ENCODE measurements around the gene TPGS1.

TPGS1 gene

GRCh38 chr19:498511-498891 is 8.8 kb upstream of the TPGS1 start:
- Histone ChIP-seq H3K27me3 (ENCODE audit: control insufficient read depth, low read length) (peaks cover 8% of the 10 kb centered on the region), H3K4me2 (ENCODE audit: low read length) (no peak overlapping the region), H3K4me1 (ENCODE audit: control insufficient read depth, low read length) (peaks cover 11% of the 10 kb centered on the region), H3F3A (ENCODE audit: control insufficient read depth, insufficient read depth) (no peaks in the 10 kb centered on the region), H3K9me3 (ENCODE audit: control insufficient read depth, insufficient read depth, low read length) (peaks cover under 1% of the 10 kb centered on the region; the same call in 1 of the 2 replicates), H3K36me3 (ENCODE audit: control insufficient read depth, low read length) (no peaks in the 10 kb centered on the region), H3K9me2 (replicated peaks; ENCODE audit: control insufficient read depth, low read length) (no peaks in the 10 kb centered on the region), H4K20me1 (ENCODE audit: control insufficient read depth, insufficient read depth, low read depth, low read length) (no peaks in the 10 kb centered on the region), H3K4me3 (ENCODE audit: low read length) (no peak overlapping the region), H3K27ac (ENCODE audit: low read depth, low read length) (no peak overlapping the region), H3K79me2 (ENCODE audit: control insufficient read depth, low read length) (no peaks in the 10 kb centered on the region)
- no peak for TF ChIP-seq CTCF (IDR thresholded peaks at IDR 0.05; ENCODE audit: low read depth, low read length, poor library complexity, severe bottlenecking)
- no peak for TF ChIP-seq EZH2phosphoT487 (IDR thresholded peaks at IDR 0.05; ENCODE audit: borderline replicate concordance, low read length)

- H3K36me3 ChIP-seq (ENCODE audit: control insufficient read depth, low read length) = no peaks in the 10 kb centered on the region
- H4K20me1 ChIP-seq (ENCODE audit: control insufficient read depth, insufficient read depth, low read depth, low read length) = no peaks in the 10 kb centered on the region
- no peaks in the 10 kb centered on the region for H3F3A ChIP-seq (ENCODE audit: control insufficient read depth, insufficient read depth)
- H3K9me2 ChIP-seq (replicated peaks; ENCODE audit: control insufficient read depth, low read length) = no peaks in the 10 kb centered on the region
- no peak for TF ChIP-seq EZH2phosphoT487 (IDR thresholded peaks at IDR 0.05; ENCODE audit: borderline replicate concordance, low read length)
- no peak for TF ChIP-seq CTCF (IDR thresholded peaks at IDR 0.05; ENCODE audit: low read depth, low read length, poor library complexity, severe bottlenecking)
- H3K79me2 ChIP-seq (ENCODE audit: control insufficient read depth, low read length) = no peaks in the 10 kb centered on the region
- no peak overlapping the region for H3K4me2 ChIP-seq (ENCODE audit: low read length)
- no peak overlapping the region for H3K27ac ChIP-seq (ENCODE audit: low read depth, low read length)
- peaks cover 8% of the 10 kb centered on the region for H3K27me3 ChIP-seq (ENCODE audit: control insufficient read depth, low read length)
- no peaks in the 10 kb centered on the region for H3K9me3 ChIP-seq (ENCODE audit: control insufficient read depth, insufficient read depth, low read length)
- H3K4me1 ChIP-seq (ENCODE audit: control insufficient read depth, low read length) = peaks cover 11% of the 10 kb centered on the region
- H3K4me3 ChIP-seq (ENCODE audit: low read length) = no peak overlapping the region
Observed at GRCh38 chr19:498977-499623, 8.2 kb upstream of the TPGS1 start.

GRCh38 chr19:501646-502045 is 5.7 kb upstream of the TPGS1 start:
- Histone ChIP-seq H3K4me1 (ENCODE audit: control insufficient read depth, low read length) (peaks cover 18% of the 10 kb centered on the region), H3F3A (ENCODE audit: control insufficient read depth, insufficient read depth) (no peaks in the 10 kb centered on the region), H3K9me3 (ENCODE audit: control insufficient read depth, insufficient read depth, low read length) (no peaks in the 10 kb centered on the region), H3K9me2 (replicated peaks; ENCODE audit: control insufficient read depth, low read length) (no peaks in the 10 kb centered on the region), H3K36me3 (ENCODE audit: control insufficient read depth, low read length) (no peaks in the 10 kb centered on the region), H4K20me1 (ENCODE audit: control insufficient read depth, insufficient read depth, low read depth, low read length) (no peaks in the 10 kb centered on the region), H3K27me3 (ENCODE audit: control insufficient read depth, low read length) (peaks cover 8% of the 10 kb centered on the region), H3K4me2 (ENCODE audit: low read length) (no peak overlapping the region), H3K79me2 (ENCODE audit: control insufficient read depth, low read length) (no peaks in the 10 kb centered on the region), H3K4me3 (ENCODE audit: low read length) (no peak overlapping the region), H3K27ac (ENCODE audit: low read depth, low read length) (no peak overlapping the region)
- TF ChIP-seq EZH2phosphoT487 (IDR thresholded peaks at IDR 0.05; ENCODE audit: borderline replicate concordance, low read length) = no peak
- no peak for TF ChIP-seq CTCF (IDR thresholded peaks at IDR 0.05; ENCODE audit: low read depth, low read length, poor library complexity, severe bottlenecking)
